H1 (cell line): ENCODE measurements around the gene ALDH1B1. TPM values are rescaled to one million over a fixed set of nuclear protein-coding genes. Genes with fewer than 3 reads are reported as not detected.

Experiments used
- FOSL1 ChIP-seq: IDR thresholded peaks from 2 replicates; pipeline ENCODE4 v1.6.1; 2011; ENCODE audit warnings: mild to moderate bottlenecking, low read depth, low read length, moderate library complexity; ENCODE audit not compliant: insufficient read depth
- PHF8 ChIP-seq: fragments of 200-600 bp; sonication (generic); conservative IDR thresholded peaks from 2 replicates; pipeline ENCODE4 v1.7.1; 2012; ENCODE audit warnings: low read depth, mild to moderate bottlenecking, inconsistent platforms, low read length, moderate library complexity
- POLR2A ChIP-seq, 2 experiments: IDR thresholded peaks; 1 replicate in 1 of 2; 2 replicates in 1 of 2; pipeline ENCODE4 v1.6.1; 2011; ENCODE audit warnings: low read depth in 2 of 2, low read length in 2 of 2, mild to moderate bottlenecking in 2 of 2; ENCODE audit errors: control extremely low read depth in 1 of 2
- POLR2AphosphoS5 ChIP-seq: IDR thresholded peaks from 2 replicates; pipeline ENCODE4 v1.6.1; 2011; ENCODE audit warnings: low read depth, low read length
- polyA plus RNA-seq, 7 experiments: library from polyadenylated mRNA; depleted of rRNA in 3 of 7; stranded (reverse) in 5 of 7; unstranded in 2 of 7; fragments of >200 nt in 5 of 7; fragments of 200-250 nt in 2 of 7; gene quantifications; 1 replicate in 5 of 7; 2 replicates in 1 of 7; 4 replicates in 1 of 7; pipeline versions ENCODE4 v1.2.1 to v1.2.3, GENCODE V29; 2011 to 2013; ENCODE audit warnings: missing spikeins in 2 of 7, mixed read lengths in 2 of 7
- total RNA-seq: library from RNA; stranded (reverse); fragmentation: NEBNext Ultra II Directional; extraction: Animal tissue kit (Norgen Biotek cat#: 25700); gene quantifications from 2 replicates; pipeline ENCODE4 v1.2.1, GENCODE V29; 2021
- TF ChIP-seq, protein P1 (sequence below): IDR thresholded peaks from 2 replicates; pipeline ENCODE4 v1.6.1; 2012; ENCODE audit warnings: inconsistent platforms

Gene ALDH1B1
- total and polyA plus RNA-seq, 2 of the 8 experiments (the other 6 are each of a cell fraction or from before 2014, with no cell fraction given): 41.6 to 78.7 TPM

- TF ChIP-seq POLR2A (IDR thresholded peaks at IDR 0.05; ENCODE audit: control extremely low read depth in 1 of 2, low read depth in 2 of 2, low read length in 2 of 2) (peak; percentile 57 to 94), POLR2AphosphoS5 (peak; percentile 71), PHF8 (peak; percentile 90), FOSL1 (no peak)
- TF ChIP-seq, protein P1, sequence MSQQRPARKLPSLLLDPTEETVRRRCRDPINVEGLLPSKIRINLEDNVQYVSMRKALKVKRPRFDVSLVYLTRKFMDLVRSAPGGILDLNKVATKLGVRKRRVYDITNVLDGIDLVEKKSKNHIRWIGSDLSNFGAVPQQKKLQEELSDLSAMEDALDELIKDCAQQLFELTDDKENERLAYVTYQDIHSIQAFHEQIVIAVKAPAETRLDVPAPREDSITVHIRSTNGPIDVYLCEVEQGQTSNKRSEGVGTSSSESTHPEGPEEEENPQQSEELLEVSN: peak; percentile 77; the same call in 1 of the 2 replicates
These were observed at the start of gene ALDH1B1 (continued) for GRCh38 chr9:38392235-38393127.
